GM20000 (cell line): Measurements from ENCODE around the gene PTP4A2.

Experiments
- DNase-seq: peaks from one replicate; pipeline ENCODE4 v3.0.0; 2012; ENCODE audit warnings: low spot score
- TF ChIP-seq, protein P1 (sequence below): IDR thresholded peaks from 2 replicates; pipeline ENCODE4 v1.5.1; 2012; ENCODE audit warnings: mild to moderate bottlenecking, control low read depth; ENCODE audit errors: extremely low read depth, missing control alignments

Gene PTP4A2

DNA sequence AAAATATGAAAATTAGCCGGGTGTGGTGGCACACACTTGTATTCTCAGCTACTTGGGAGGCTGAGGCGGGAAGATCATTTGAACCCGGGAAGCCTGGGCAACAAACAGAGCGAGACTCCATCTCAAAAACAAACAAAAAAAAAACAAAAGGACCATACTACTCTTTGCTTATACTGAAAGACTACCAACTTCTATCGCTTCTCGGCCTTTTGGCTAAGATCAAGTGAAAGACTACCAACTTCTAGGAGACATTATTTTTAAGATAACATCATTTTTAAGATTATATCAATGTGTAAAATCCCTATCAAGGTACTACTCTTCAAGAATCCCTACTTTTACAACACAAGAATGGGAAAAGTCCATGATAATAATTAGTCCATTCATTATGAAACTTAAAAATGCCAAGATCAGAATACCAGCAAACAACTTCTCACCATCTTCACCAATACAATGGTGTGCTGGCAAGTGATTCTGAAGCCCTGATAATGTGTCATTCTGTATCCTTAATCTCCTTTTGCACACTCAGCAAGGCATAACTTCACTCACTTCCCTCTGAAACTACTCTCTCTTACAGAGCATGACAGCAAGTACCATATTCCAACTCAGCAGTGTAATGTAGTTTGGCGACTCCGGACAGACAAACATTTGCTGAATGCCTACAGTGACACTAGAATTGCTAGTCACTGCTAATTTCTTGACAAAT, 1.7 kb downstream of the PTP4A2 start:
- DNase-seq, result no peak

DNA sequence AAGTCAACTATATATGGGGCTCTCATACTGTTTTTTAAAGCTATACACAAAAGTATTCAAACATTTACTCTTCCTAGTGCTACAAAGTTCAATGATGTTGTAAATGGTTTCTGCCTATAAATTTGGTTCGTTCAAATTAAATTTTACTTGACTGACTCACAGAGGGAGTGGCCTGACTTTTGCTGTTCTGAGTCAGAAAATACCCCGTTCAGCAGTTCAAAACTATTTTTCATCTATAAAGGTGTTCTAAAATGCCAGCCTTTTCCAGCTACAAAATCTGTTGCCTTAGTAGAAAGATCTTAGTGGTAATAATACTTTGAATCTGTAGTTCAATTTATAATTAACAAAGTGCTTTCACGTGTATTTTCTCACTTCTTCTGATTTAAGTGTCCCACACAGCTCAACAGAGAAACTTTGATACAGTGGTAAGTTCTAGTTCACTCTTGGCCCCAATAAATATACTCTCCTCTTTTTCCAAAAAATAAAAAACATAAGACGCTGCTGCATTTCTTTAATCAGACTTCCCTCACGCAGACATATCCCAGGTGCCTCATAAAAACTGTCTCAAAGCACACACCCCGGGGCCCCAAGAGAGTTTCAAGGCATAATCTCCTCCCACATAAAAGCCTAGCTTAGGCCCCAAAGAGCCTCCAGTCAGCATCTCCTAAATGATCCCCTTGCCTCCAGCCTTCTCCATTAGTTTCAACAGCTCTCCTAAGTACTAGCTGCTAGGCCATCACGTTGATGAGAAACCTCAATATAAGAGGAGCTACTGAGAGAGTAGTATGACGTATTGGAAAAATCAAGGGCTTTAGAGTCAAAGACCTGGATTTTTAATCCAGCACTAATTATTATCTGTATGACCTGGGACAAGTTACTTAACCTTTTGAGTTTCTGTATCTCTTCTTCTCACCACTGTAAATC, 3.2 kb downstream of the PTP4A2 start:
- TF ChIP-seq, protein P1, sequence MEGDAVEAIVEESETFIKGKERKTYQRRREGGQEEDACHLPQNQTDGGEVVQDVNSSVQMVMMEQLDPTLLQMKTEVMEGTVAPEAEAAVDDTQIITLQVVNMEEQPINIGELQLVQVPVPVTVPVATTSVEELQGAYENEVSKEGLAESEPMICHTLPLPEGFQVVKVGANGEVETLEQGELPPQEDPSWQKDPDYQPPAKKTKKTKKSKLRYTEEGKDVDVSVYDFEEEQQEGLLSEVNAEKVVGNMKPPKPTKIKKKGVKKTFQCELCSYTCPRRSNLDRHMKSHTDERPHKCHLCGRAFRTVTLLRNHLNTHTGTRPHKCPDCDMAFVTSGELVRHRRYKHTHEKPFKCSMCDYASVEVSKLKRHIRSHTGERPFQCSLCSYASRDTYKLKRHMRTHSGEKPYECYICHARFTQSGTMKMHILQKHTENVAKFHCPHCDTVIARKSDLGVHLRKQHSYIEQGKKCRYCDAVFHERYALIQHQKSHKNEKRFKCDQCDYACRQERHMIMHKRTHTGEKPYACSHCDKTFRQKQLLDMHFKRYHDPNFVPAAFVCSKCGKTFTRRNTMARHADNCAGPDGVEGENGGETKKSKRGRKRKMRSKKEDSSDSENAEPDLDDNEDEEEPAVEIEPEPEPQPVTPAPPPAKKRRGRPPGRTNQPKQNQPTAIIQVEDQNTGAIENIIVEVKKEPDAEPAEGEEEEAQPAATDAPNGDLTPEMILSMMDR, result no peak
- no peak for DNase-seq

More for the DNA sequence above, 1.7 kb downstream of the PTP4A2 start:
- TF ChIP-seq, protein P1, result no peak

DNA sequence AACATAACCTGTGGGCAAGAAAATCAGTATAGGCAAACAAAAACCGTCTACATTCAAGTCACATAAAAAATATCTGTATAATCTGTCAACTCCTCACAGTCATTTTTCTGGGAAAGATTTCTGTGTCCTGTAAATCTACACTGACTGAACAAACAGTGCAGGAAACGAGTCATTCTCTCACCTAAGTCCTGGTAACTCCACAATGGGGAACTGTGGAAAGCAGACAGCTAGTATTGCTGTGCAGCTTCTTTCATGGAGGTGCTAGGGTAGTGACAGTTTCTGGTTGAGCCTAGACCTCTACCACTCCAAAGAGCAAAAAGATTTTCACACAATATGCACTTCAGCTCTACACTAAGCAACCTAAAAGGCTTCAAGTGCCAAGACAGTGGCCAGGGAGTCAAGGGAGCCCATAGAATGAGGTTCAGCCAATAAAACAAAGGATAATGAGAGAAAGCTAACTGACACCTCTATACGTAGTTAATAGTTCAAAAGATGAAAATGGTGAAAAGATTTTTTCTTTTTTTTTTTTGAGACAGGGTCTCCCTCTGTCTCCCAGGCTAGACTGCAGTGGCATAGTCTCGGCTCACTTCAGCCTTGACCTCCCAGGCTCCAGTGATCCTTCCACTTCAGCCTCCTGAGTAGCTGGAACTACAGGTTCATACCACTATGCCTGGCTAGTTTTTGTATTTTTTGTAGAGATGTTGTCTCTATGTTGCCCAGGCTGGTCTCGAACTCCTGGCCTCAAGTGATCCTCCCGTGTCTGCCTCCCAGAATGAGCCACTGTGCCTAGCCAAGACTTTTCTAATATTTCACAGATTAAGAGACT, 5.5 kb downstream of the PTP4A2 start:
- TF ChIP-seq, protein P1, result no peak
- DNase-seq, result no peak

DNA sequence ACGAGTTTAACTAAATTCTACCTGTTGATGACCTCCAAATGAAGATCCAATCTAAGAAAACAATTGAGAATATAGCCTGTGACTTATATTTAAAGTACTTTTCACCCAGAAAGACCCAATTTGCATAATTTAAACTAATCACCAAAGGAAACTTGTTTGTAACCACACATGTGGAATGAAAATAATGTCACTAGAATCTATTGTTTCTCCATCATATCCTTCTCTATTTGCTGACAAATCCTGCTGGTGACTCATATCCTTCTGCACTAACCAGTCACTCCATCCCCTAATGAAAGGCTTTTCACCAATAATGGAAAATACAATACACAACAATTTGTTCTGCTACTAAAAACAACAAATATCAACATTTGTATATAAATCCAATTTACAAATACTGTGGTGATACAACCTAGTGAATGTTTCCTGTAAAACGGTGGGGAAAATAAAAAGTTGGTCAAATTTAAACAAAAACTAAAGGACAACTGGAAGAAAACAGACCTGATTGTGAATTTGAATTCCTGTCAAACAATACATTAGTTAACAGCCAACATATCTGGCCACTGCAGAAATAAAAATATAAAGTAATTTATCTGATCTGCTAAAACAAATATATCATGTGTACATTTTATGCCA, 6.5 kb downstream of the PTP4A2 start:
- no peak for DNase-seq
- TF ChIP-seq, protein P1, result no peak

DNA sequence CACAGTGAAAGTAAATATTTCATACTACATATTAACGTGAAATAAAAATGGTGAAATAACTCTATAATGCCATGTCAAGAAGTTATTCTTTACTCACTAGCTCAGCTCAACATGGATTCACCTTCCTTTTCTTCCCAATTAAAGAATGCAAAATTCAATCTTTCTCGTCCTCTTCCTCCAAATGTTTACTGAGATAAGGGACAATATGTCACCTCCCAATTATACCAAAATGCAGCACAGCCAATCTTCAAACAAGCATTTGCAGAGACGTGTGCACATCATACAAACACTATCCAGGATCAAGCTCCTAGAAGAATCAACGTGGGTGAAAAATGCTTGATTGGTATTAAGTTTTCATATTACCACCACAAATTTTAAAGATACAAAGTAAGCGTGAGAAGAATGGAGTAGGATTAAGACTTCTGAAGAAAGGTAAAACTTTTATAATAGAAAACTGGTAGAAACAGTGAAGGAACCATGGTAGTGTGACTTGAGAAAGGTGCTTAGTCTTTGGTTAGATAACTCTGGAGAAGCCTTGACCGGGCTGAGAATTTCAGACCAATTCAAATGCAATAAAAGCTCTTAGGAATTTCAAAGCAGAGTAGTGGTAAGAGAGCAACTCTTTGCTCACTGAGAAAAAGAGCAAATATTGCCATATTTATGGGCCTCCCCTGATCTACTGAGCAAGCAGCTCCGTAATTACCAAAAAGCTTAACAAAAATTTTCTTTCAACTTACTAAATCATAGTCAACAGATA, 7.2 kb downstream of the PTP4A2 start:
- TF ChIP-seq, protein P1, result no peak
- no peak for DNase-seq

DNA sequence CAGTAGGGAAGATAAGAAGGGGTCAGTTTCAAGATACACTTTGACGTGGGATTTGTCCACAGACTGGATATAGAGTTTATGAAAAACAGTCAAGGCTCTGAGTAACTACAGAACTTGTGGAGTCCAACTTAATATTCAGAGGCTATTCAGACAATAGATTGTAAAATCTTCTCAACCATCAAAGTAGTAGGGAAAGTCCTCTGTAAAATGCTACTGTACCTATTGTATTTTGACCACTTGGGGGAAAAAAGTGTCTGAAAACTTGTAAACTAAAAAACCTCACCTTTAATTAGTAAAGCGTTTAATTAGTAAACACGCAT, 10.5 kb downstream of the PTP4A2 start:
- DNase-seq, result no peak
- TF ChIP-seq, protein P1, result no peak
